ENCODE data around the gene JCHAIN.
"Not testable (repeated sequence)": the region's sequence is repeated elsewhere in the genome, so short reads cannot be mapped to it uniquely, and the experiment has no call there.

JCHAIN gene

GRCh38 chr4:70666369-70666768, at the start of gene JCHAIN:
TSS of gene JCHAIN (minus strand) at chr4:70666508. CDS start at chr4:70666490, 18 bp downstream.
- peak in 1 of 2 experiments; percentile 3 for DNase-seq

GRCh38 chr4:70715097-70715496, 48.8 kb upstream of the JCHAIN start:
- no peak for DNase-seq

DNA sequence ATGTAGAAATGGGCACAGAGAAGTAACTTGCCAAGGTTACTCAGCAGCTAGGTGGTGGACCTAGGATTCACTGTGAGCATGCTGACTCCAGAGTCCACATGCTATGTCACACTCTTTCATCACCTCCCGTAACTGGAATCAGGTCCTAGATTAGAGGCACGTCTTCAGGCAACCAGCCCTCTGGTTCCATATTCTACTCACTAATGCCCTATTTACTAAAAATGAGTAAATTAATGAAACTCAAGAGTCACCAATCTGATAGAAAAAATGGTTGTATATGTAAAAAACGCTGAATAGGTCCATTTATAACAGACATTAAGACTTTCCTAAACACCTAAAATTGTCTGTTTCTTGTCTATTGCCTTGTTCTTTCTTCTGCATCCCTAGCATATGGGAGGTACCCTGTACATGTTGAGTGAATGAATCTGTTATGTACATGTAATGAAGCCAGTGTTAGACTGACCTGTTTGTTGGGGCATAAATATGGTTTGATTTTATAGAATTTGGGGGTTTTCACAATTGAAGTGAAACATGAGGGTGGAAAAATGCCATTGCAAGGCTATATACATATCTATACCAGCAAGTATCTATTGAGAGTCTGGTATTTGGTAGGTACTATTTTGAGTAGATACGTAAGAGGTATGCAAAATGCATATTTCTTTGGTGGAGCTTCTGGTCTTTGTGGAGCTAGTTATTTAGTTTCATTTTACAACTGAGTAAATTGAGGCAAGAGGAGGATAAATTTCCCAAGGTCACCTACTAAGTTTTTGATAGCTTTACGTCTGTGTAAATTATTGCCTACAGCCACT, 48.0 kb upstream of the JCHAIN start:
- DNase-seq, result no peak

- DNase-seq, result peak; percentile 35 to 50
Measured at GRCh38 chr4:70713453-70714078, 47.3 kb upstream of the JCHAIN start.

DNA sequence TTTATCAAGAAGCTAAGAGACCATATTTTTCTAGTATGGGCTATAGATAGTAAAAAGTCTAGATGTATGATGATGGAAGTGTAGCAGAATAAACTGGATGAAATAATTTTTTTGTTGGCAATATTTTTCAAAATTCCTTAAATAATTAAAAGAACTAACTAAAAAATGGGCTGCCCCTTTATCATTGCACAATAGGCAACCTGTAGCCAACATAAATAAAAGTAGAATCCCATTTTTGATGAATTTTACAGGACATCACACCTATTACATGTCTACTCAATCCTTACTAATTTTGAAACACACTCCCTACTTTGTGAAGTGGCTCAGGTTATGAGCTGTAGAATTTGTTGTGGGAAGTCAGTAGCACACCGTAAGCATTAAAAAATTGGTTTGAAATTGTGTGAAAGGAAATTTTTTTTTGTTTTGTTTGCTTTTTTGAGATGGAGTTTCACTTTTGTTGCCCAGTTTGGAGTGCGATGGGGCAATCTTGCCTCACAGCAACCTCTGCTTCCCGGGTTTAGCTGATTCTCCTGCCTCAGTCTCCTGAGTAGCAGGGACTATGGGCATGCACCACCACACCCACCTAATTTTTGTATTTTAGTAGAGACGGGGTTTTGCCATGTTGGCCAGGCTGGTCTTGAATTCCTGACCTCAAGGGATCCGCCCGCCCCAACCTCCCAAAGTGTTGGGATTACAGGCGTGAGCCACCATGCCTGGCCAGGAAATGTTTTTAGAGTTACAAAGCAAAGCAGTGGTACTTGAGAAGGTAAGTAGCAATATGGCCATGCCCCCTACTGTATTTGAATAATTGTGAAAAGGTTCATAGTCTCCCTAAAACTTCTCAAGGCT, 46.5 kb upstream of the JCHAIN start:
- no peak for DNase-seq

DNA sequence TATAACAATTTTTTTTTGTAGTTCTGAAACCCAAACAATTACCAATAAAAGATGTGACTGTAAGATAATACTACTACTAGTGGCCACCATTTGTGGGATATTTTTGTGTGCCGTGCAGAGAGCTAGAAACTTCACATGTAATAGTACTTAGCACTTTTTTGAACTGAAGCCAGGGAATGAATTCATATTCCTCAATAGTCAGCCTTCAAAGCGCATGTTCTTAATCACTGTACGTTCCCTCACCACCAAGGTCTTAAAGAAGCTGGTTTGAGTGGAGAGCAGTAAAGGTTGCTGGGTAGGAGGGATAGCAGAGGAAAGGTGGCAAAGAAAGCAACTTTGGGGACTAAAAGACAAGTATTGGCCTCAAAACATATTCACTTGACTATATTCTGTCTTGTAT, 45.8 kb upstream of the JCHAIN start:
- DNase-seq, result no peak

DNA sequence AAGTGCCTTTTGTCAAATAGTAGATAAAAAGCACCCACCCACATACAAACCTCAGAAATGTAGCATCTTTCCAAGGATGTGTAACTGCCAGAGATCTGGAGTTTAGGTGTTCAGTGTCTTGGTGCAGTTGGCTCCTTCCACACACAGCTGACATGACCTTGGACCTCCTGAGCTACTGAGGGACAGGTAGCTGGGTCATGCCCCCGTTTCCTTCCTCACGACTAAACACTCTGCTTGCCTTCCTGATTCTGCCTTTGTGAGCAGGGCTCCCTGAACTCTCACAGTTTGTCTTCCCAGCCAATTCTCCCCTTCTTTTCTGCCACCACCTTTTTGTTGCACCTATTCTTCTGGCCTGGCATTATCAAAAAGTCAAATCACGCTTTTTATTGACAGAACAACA, 45.3 kb upstream of the JCHAIN start:
- no peak for DNase-seq

GRCh38 chr4:70709611-70710205, 43.4 kb upstream of the JCHAIN start:
- DNase-seq, result no peak

DNA sequence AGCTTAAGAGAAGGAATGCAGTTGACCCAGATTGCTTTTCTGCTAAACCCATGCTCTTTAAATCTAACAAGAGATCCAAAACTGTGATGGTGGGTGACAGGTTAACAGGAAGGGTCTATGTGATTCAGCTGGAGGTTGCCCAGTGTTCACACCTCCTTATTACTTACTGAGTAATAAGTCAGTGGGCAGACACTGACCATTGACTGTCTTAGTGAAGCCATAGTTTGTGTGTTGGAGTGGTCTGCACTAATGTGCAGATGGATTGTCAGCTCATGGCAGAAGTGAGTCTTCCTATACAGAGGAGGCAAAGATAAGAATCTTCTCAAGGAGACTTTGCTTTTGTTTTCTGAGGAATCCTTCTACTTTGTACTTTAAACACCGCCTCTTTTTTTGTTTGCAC, 40.2 kb upstream of the JCHAIN start:
- no peak for DNase-seq

GRCh38 chr4:70706044-70706461, 39.7 kb upstream of the JCHAIN start:
- peak; percentile 40 to 63 for DNase-seq

DNA sequence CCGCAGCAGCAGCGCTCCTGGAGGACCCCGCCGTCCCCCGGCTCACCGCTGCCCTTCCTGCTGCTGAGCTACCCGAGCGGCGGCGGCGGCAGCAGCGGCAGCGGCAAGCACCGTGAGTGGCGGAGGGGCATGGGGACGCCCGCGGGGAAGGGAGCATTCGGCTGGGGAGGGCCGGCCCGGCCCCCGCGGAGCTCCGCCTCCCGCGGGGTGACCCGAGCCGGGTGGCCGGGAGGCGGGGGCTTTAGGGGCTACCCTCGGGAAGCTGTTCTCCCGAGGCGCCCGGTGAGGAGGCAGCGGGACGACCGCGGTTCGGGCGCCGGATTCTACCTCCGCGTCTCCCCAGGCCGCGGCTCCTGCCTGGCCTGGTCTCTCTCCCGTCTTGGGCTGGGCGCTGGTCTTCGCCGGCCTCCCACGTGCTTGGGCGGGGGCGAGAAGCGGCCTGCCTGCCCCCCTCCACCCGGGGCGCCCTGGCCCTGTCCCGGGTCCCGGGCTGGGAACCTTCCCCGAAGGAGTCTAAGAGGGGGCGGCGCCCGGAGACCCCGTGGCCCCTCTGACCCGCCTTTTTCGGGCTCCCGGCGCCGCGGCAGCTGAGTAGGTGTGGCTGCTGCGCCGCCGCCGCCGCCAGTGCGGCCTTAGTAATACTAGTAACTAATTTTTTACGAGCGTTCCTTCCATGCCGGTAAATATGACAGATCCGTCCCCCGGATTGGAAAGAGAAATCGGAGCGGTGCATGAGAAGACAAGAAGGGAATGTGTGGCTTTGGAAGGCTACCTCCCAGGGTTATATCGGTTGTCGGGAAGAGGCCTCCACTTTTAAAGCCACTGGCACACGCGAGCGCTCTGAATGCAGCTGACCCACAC, 39.1 kb upstream of the JCHAIN start:
- DNase-seq, result peak; percentile 68 to 70

DNA sequence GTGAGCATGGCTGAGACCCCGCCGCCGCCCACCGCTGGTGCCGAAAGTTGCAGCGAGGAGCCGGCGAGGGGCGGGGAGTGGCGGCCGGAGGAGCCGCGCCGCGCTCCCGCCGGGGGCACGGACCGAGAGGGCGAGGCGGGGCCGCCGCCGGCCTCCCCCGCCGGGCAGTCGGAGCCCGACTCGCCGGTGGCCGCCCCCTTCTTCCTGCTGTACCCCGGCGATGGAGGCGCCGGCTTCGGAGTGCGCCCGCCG, 38.5 kb upstream of the JCHAIN start:
- DNase-seq, result peak in 1 of 2 experiments; percentile 47

- peak; percentile 76 to 78 for DNase-seq
Measured at GRCh38 chr4:70704215-70704930, 38.1 kb upstream of the JCHAIN start.

GRCh38 chr4:70703619-70704214, 37.4 kb upstream of the JCHAIN start:
- DNase-seq, result no peak

DNA sequence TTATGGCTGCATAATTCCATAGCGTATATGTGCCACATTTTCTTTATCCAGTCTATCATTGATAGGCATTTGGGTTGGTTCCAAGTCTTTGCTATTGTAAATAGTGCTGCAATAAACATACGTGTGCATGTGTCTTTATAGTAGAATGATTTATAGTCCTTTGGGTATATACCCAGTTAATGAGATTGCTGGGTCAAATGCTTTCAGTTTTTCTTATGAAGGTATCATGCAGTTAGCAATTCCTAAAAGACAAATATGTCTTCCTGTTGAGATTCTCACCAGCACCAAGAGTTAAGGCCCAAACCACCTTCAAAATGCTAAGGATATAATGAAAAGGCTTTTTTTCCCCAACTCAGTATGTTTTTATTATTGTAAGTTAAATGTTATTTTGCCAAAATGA, 36.3 kb upstream of the JCHAIN start:
- not testable (repeated sequence) for DNase-seq

DNA sequence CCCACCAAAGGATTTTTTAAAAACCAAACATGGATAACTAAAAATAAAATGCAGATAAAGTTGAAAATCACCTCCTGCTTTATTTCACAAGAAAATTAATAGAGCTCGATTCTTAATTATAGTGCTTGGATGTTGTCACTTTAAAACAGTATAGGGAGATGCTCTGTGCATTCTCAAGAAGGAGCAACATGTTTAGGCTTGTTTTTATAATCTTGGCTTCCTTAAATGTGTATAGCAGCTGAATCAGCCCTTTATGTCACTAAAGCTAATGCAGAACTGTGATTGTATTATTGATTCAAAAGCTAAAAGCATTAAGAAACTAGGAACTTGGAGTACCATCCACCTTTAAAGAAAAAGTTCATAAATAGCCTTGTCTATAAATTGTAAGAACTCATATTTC, 35.0 kb upstream of the JCHAIN start:
- no peak for DNase-seq

GRCh38 chr4:70700712-70701111, 34.4 kb upstream of the JCHAIN start:
- no peak for DNase-seq

- not testable (repeated sequence) for DNase-seq
Measured at GRCh38 chr4:70698435-70698834, 32.1 kb upstream of the JCHAIN start.

DNA sequence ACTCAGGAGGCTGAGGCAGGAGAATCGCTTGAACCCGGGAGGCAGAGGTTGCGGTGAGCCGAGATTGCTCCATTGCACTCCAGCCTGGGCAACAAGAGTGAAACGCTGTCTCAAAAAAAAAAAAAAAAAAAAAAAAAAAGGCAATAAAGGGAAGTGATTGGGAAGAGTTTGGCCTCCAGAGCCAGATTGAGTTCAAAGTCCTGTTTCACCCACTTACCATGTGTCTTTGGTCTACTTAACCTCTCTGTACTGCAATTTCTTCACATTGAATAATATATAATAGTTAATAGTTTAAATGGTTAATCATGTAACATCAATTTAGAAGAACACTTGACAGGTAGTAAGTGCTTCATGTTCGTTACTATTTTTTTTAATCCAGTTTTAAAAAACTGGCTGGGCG, 28.3 kb upstream of the JCHAIN start:
- DNase-seq, result not testable (repeated sequence)

DNA sequence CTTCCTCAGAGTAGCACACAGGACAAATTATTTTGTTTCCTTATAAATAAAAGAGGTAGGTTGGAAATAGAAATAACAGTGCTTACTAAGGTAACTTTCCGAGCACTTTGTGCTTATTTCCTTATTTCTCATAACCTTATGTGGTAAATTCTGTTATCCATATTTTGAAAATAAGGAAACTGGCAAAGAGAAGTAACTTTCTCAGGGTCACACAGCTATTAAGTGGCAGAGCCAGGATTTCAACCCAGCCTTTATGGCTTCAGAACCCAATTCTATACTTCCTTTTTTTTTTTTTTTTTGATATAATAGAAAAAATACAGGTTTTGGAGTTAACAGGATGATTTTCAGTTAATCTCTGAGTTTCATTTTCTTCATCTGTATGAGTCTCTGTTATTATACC, 25.4 kb upstream of the JCHAIN start:
- DNase-seq, result peak in 1 of 2 experiments; percentile 10

GRCh38 chr4:70688795-70689231, 22.5 kb upstream of the JCHAIN start:
- DNase-seq, result peak in 1 of 2 experiments; percentile 14
